HG03520 (cell line): ENCODE data around the gene DNAJB9.
"Not testable (repeated sequence)": the region's sequence is repeated elsewhere in the genome, so short reads cannot be mapped to it uniquely, and the experiment has no call there.

Source experiments
- ATAC-seq: cut with Tn5 transposase; IDR thresholded peaks from one replicate; pipeline ENCODE4 v1.9.1; 2021; ENCODE audit warnings: mild to moderate bottlenecking, moderate library complexity; ENCODE audit not compliant: unreplicated experiment

The DNAJB9 gene

GRCh38 chr7:108569381-108570145 lies at the start of gene DNAJB9, which contains the start of gene THAP5:
Gene DNAJB9 (plus strand): TSS chr7:108569874. CDS start chr7:108571727, 1,853 bp downstream.
Gene THAP5 (minus strand): TSS chr7:108569706. CDS start chr7:108569569, 137 bp downstream.
- peak; percentile 96 for ATAC-seq

GRCh38 chr7:108522780-108523179 lies 46.9 kb upstream of the DNAJB9 start:
- ATAC-seq: no peak

- ATAC-seq: peak; percentile 28
These were observed 44.2 kb upstream of the DNAJB9 start for GRCh38 chr7:108525327-108525984.

- peak; percentile 90 for ATAC-seq
These were observed 43.5 kb upstream of the DNAJB9 start, which contains the start of gene PNPLA8 for GRCh38 chr7:108525985-108526767. Gene PNPLA8 (minus strand): TSS chr7:108526135. CDS start chr7:108515491, 10,644 bp downstream.

- ATAC-seq: no peak
These were observed 43.0 kb upstream of the DNAJB9 start for GRCh38 chr7:108526768-108527017.

GRCh38 chr7:108528183-108528712 lies 41.4 kb upstream of the DNAJB9 start:
- ATAC-seq: no peak

GRCh38 chr7:108529341-108529740 lies 40.3 kb upstream of the DNAJB9 start:
- no peak for ATAC-seq

- no peak for ATAC-seq
These were observed 36.0 kb upstream of the DNAJB9 start for GRCh38 chr7:108533712-108534111.

- no peak for ATAC-seq
These were observed 34.4 kb upstream of the DNAJB9 start for GRCh38 chr7:108535257-108535656.

- no peak for ATAC-seq
These were observed 33.9 kb upstream of the DNAJB9 start for GRCh38 chr7:108535744-108536143.

GRCh38 chr7:108537229-108537628 lies 32.4 kb upstream of the DNAJB9 start:
- ATAC-seq: no peak

GRCh38 chr7:108538236-108538635 lies 31.4 kb upstream of the DNAJB9 start:
- ATAC-seq: not testable (repeated sequence)

GRCh38 chr7:108538685-108539084 lies 31.0 kb upstream of the DNAJB9 start:
- ATAC-seq: not testable (repeated sequence)

- no peak for ATAC-seq
These were observed 28.2 kb upstream of the DNAJB9 start for GRCh38 chr7:108541478-108541877.

- ATAC-seq: not testable (repeated sequence)
These were observed 21.4 kb upstream of the DNAJB9 start for GRCh38 chr7:108548141-108548896.

GRCh38 chr7:108556665-108557064 lies 13.0 kb upstream of the DNAJB9 start:
- not testable (repeated sequence) for ATAC-seq

- no peak for ATAC-seq
These were observed 12.5 kb upstream of the DNAJB9 start for GRCh38 chr7:108557191-108557590.

- no peak for ATAC-seq
These were observed 12.1 kb upstream of the DNAJB9 start for GRCh38 chr7:108557617-108558016.

- ATAC-seq: no peak
These were observed 10.4 kb upstream of the DNAJB9 start for GRCh38 chr7:108559253-108559652.

- ATAC-seq: no peak
These were observed 8.5 kb upstream of the DNAJB9 start for GRCh38 chr7:108561047-108561619.
